ENCODE results near the gene CELF1. TPM values are rescaled to one million over a fixed set of nuclear protein-coding genes. Genes with fewer than 3 reads are reported as not detected.
"Not testable (repeated sequence)": the region's sequence is repeated elsewhere in the genome, so short reads cannot be mapped to it uniquely, and the experiment has no call there.

The CELF1 gene
- total RNA-seq, 1 experiment from 2014 or later, result 123 TPM

DNA sequence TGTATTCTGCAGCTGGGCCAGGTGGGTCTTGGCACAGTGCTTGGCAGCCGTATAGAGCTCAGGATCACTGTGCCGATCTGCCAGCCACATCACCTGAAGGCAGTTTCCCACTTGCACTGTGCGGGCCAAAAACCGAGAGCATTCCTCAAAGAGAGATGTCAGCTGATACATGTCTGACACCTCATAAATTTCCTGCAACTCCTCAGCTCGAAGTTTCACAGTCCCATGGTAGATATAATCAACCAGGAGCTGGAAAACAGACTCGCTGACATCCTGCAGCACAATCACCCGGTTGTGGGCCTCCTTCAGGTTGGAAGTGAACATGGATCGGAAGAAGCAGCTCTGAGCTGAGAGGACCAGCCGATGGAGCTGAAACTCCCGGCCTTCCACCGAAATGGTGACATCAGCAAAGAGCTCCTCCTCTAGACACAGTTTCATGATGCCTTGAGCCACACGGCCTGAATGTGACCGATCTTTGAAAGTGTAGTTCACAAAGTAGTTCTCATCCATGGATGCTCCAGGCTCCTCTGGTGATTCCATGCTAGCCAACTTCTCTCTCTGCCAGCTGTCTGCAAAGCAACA, 24.6 kb upstream of the CELF1 start:
- DNase-seq (ENCODE audit: low spot score), result no peak

DNA sequence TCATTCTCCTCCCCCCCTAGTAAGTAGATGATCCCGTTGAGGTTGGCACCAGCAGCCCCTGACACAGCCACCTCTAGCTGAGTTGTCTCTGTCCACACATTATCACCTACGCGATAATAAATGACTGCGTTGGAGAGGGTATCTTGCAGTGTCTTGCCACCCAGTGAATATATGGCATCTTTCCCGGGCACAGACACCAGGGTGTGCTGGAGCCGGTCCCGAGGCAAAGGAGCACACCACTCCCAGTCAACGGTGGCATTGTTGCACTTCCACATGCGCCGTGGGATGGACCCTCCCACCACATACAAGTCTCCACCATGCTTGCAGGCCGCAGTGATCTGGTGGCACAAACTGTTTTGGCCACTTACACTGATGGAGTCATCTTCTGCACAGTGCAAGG, 20.4 kb upstream of the CELF1 start:
- no peak for DNase-seq (ENCODE audit: low spot score)

DNA sequence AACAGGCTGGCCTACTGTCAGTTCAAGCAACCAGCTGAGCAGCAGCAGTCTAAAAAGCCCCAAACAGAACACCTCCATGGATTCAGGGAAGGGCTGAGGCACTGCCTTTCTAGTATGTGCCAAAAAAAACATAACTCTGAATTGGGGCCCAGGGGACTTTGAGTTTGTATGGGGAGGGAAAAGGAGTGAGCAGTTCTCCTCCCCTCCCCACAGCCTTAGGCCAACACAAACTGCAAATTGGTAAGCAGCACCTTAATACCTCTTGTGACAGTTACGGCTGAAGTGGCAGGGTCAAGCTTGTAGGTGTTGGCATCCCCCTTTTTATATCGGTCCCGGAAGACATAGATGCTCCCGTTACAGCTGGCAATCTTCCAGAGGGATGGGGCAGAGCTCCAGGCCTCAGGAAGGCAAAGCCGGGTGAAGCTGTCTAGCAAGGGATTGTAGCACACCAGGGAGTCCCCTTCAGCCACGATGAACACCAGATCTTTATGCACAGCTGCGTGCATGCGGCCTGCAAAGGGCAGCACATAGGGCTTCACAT, 19.9 kb upstream of the CELF1 start:
- DNase-seq (ENCODE audit: low spot score), result no peak

DNA sequence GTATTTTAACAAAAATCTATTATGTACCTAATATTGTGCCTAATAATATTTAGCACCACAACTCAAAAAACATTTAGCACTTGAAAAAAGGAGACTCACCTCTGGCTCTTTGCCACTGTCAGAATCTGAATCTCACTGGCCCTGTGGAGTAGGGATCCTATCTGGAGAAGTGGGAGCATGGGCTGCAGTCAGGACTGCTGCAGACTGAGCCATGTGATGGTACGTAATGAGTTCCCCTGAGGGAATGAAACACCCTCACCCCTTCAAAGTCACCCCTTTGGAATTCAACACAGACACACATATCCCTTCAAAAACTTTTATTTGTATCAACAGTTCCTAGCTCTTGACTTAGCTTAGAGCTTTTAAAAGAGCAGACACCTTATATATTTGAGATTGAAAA, 19.0 kb upstream of the CELF1 start:
- no peak for DNase-seq (ENCODE audit: low spot score)

DNA sequence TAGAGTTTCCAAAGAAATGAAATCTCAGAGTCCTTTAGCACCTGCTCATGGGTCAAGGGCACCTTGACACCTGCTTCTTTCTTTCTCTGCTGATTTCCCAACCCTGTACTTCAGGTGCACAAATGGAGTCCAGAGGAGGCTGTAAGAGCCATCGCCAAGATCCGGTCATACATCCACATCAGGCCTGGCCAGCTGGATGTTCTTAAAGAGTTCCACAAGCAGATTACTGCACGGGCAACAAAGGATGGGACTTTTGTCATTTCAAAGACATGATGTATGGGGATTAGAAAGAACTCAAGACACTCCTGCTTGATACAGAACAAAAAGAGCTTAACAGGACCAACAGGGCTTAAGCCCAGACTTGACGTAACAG, 18.4 kb upstream of the CELF1 start:
- no peak for DNase-seq (ENCODE audit: low spot score)

DNA sequence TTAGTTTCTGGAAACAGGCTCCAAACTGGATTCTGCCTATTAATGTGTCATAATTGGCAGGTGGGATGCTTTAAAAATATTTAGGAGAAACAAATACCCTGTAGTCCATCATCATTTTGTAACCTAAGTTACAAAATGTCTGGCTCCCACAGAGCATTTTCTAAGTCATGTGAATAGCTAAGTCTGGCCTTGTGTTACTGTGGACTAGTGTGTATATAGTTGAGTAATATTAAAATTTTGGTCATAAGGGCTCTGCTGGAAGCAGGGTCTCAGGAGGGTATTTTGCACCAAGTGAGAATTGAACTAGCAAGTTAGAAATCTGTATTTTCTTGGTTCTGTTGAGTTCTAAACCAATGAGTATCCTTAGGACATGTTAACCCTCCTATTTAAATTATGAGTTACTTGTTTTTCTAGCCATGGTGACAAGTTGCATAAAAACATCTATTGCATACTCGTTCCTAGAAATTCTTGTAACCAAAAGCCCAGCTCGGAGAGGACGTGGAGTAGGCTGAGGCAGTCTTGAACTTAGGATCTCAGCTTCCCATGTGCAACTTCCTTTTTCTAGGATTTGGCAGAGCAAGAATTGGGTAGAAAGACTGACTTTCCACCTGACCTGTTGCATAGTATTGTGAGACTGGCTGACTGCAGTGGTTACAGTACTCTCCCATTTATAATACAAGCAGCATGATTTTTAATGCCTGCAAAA, 17.9 kb upstream of the CELF1 start:
- no peak for DNase-seq (ENCODE audit: low spot score)

DNA sequence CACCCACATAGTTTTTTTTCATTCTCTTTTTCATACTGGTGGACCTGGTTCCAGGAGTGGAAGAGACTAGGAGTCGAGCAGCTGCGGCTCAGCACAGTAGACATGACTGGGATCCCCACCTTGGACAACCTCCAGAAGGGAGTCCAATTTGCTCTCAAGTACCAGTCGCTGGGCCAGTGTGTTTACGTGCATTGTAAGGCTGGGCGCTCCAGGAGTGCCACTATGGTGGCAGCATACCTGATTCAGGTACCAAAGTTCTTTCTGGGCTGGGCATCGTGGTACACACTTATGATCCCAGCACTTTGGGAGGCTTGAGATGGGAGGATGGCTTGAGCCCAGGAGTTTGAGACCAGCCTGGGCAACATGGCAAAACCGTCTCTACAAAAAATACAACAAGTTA, 16.7 kb upstream of the CELF1 start:
- DNase-seq (ENCODE audit: low spot score), result no peak

DNA sequence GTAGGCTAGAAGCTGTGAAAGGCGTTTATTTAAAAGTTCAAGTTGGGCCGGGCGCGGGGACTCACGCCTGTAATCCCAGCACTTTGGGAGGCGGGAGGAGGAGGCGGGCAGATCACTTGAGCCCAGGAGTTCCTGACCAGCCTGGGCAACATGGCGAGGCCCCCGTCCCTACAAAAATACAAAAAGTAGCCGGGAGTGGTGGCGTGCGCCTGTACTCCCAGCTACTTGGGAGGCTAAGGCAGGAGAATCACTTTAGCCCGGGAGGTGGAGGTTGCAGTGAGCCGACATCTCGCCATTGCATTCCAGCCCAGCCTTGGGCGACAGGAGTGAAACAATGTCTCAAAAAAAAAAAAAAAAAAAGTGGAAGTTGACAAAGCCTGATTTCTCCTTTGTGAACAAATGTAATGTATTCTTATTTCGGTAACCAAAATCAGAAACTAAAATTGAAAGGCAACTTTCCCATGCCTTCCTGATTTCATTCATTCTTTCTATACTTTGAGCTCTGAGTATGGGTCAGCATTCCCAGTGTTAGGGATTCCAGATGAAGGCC, 13.3 kb upstream of the CELF1 start:
- DNase-seq (ENCODE audit: low spot score), result no peak

DNA sequence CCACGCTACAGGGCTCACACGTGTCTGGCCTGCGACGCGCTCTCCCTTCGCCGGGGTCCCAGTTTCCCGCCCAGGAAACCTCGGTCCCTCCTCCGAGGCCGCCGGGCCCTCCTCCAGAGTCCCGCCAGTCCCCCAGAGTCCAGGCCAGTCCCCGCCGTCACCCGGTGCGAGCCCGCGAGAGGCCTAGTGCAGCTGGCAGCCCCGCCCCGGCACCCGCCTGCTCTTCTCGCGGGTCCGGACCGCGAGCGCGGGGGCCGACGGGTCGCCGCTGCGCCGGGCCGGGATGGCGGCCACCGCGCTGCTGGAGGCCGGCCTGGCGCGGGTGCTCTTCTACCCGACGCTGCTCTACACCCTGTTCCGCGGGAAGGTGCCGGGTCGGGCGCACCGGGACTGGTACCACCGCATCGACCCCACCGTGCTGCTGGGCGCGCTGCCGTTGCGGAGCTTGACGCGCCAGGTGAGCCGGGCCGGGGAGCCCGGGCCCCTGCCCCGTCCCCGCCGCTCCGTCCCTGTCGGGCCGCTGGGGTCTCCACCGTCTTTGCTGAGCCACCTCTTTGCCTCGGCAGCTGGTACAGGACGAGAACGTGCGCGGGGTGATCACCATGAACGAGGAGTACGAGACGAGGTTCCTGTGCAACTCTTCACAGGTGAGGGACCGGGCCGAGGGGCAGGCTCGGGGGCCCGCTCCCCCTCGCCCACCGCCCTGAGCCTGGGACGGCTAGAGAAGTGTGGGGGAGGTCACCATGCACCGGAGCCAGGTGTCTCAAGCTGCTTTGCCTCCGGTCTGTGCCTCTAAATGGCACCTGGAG, 12.6 kb upstream of the CELF1 start, which contains the start of gene PTPMT1:
Gene PTPMT1, plus strand, starts transcription at position 260 of the 809 bp plus-strand sequence. Its CDS starts 24 bp downstream, at position 284.
- DNase-seq (ENCODE audit: low spot score), result peak; percentile 69

DNA sequence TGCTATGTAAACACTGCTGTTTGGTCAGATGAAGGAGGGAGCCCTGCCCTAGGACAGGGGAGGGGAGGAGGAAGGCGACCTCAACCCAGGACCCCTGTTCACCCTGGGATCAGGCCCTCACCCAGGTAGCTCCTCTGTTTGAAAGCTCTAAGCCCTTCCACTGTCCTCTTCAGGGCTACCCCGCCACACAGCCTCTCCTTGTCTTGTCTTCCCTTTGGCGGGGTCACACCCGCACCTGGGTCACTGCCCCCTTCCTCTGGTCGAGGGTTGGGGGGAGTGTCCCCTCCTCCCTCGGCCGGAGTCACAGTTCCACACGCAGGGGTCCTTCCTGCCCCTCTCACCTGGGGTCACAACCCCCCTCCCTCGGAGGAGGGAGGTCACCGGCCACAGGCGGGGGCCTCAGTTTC, 12.0 kb upstream of the CELF1 start:
- no peak for DNase-seq (ENCODE audit: low spot score)

DNA sequence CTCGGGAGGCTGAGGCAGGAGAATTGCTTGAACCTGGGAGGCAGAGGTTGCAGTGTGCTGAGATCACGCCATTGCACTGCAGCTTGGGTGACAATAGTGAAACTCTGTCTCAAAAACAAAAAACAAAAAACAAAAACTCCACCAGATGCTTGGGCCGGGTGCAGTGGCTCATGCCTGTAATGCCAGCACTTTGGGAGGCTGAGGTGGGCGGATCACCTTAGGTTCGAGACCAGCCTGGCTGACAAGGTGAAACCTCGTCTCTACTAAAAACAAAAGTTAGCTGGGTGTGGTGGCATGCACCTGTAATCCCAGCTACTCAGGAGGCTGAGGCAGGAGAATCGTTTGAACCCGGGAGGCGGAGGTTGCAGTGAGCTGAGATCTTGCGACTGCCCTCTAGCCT, 11.4 kb upstream of the CELF1 start:
- DNase-seq (ENCODE audit: low spot score), result not testable (repeated sequence)

DNA sequence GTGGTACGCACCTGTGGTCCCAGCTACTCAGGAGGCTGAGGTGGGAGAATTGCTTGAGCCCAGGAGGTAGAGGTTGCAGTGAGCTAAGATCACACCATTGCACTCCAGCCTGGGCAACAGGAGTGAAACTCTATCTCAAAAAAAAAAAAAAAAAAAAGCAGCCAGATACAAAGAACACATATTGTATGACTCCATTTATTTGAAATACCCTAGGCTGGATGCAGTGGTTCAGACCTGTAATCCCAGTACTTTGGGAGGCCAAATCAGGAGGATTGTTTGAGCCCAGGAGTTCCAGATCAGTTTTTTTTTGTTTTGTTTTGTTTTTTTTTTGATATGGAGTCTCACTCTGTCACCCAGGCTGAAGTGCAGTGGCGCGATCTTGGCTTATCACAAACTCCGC, 9.5 kb upstream of the CELF1 start:
- not testable (repeated sequence) for DNase-seq (ENCODE audit: low spot score)

DNA sequence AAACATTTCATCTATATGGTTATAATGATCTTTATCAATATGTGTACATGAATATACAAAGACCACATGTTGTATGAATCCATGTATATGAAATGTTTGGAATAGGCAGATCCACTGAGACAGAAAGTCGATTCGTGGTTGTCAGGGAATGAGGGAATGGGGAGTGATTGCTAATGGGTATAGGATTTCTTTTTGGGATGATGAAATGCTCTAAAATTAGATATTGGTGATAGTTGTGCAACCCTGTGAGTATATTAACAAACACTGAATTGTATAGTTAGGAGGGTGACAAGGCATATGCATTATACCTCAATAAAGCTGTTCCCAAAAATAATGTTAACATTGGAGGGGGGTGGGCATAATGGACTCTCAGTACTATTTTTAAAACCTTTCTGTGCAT, 7.5 kb upstream of the CELF1 start:
- DNase-seq (ENCODE audit: low spot score), result no peak

DNA sequence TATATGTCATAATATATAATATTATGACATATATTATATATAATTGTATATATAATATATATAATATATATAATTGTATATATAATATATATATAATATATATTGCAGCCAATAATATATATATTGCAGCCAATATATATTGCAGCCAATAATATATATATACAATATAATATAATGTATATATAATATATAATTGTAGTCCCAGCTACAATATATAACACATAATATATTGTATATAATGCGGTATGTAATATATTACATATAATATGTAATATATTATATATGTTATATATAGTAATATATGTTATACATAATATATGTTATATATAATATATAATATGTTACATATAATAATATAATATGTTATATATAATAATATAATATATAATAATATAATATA, 5.8 kb upstream of the CELF1 start:
- DNase-seq (ENCODE audit: low spot score), result no peak

DNA sequence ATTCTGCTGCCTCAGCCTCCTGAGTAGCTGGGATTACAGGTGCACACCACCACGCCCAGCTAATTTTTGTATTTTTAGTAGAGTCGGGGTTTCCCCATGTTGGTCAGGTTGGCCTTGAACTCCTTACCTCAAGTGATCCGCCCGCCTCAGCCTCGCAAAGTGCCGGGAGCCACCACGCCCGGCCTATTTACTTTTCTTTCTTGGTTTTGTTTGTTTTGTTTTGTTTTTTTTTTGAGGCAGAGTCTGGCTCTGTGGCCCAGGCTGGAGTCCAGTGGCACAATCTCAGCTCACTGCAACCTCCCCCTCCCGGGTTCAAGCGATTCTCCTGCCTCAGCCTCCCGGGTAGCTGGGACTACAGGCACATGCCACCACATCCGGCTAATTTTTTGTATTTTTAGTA, 4.1 kb upstream of the CELF1 start:
- not testable (repeated sequence) for DNase-seq (ENCODE audit: low spot score)

DNA sequence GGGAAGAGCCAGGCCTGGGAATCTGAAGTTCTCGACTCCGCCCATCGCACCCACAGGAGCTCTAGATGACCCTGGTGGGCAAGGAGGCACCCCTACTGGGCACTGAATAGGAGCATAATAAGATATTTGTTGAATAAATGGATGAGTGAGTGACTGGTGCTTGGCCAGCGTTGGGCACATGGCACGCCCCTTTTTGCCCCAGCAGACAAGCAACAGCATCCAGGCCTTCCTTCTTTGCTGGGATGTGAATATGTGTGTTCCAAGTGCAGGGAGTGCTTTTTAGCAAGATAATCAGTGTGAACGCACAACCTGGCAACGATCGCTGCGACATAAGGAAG, 443 bp upstream of the CELF1 start:
- no peak for DNase-seq (ENCODE audit: low spot score)

DNA sequence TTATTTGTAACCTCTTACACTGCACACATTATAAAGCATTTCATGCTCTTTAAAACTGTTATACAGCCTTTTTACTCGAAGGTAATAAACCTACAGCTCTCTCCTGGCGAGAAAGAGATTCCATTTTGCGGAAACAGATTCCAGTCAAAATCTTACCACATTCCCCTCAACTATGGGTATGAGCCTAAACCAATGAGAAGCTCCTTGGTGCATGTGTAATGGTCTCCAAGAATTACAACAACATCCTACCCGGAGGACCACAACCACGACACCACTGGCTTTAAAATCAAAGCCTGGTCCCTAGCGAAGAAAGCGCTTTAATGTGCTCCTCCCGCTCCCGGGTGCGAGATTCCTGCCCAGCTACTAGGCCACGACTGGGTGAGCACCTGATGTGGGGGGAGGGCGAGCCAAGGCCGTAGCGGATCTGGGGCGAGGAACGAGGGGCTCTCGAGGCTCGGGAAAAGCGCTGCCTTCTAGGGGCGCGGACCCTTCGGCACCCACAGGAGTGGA, 821 bp downstream of the CELF1 start:
- peak; percentile 76 for DNase-seq (ENCODE audit: low spot score)

DNA sequence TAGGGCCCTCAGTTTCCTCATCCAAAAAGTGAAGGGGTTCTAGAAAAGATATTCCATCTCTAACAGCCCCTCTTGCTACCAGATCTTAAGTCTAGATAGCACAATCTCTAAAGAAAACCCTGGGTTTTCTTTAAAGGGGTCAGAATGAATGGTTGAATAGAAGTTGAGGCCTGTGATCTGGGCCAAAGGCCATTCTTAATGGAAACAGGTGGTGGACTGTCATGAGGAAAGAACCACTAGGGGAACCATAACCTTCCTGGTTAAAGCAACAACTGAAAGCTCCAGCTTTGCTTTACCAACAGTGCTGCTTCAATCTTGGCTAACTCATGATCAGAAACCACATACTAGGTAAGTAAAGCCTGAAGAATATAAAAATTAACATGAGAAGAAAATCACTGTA, 1.8 kb downstream of the CELF1 start:
- peak; percentile 58 for DNase-seq (ENCODE audit: low spot score)

DNA sequence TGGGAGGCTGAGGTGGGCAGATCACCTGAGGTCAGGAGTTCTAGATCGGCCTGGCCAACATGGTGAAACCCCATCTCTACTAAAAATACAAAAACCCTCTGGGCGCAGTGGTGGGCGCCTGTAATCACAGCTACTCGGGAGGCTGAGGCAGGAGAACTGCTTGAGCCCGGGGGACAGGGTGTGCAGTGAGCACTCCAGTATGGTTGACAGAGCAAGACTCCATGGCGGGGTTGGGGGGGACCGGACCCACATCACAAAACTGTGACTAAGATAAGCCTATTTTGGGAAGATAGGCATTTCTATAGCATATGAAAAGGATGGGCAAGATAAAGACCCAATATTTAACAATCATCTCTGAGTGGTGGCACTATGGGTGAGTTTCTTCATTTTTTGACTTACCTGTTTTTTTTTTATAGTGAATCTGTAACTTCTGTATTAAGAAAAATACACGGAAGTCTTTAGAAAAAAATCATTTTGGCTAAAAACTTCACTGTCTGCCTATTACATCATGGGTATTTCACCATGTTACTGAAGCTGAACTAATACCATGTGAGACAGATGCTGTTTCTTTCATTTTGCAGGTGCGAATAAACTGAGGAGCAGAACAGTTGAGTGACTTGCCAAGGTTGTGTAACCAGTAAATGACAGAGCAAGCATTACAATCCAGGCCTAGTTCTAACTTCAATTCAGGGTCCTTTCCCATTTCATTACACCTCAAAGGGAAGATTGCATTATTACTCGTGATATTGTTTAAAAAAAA, 2.5 kb downstream of the CELF1 start:
- DNase-seq (ENCODE audit: low spot score), result no peak

DNA sequence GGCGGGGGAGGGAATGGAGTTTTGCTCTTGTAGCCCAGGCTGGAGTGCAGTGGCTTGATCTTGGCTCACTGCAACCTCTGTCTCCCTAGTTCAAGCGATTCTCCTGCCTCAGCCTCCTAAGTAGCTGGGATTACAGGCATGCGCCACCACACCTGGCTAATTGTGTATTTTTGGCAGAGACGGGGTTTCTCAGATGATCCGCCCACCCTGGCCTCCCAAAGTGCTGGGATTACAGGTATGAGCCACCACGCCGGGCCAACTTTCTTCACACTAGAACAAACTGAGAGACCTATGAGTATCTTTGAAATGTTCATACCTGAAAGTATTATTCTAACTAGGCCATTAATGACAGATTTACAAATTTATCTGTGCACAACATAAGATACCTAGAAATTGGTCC, 6.7 kb downstream of the CELF1 start:
- not testable (repeated sequence) for DNase-seq (ENCODE audit: low spot score)

DNA sequence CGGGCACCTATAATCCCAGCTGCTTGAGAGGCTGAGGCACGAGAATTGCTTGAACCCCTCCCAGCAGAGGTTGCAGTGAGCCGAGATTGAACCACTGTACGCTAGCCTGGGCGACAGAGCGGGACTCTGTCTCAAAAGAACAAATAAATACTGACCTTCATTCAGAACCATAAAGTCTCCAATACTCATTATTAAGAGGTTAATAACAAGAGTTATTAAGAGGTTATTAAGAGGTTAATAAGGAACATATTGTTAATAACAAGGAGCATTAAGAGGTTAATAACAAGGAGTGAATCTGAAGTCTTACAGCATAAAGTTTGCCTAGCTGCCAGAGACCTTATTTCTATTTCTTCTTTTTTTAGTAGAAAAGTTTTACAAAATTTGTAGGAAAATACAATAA, 7.6 kb downstream of the CELF1 start:
- no peak for DNase-seq (ENCODE audit: low spot score)
